ENCODE measurements around the gene SFMBT1.

GRCh38 chr3:52874160-52874701 lies 171.6 kb downstream of the SFMBT1 start:
- TF ChIP-seq USF2 (IDR thresholded peaks at IDR 0.05) (no peak), CBX8 (IDR thresholded peaks at IDR 0.05) (no peak), CTCF (IDR thresholded peaks at IDR 0.05) (no peak), BHLHE40 (IDR thresholded peaks at IDR 0.05; ENCODE audit: low read depth, low read length) (no peak), RNF2 (IDR thresholded peaks at IDR 0.05; ENCODE audit: borderline replicate concordance, low read depth) (no peak), EP300 (IDR thresholded peaks at IDR 0.05) (no peak), SREBF2 (IDR thresholded peaks at IDR 0.05) (no peak), REST (IDR thresholded peaks at IDR 0.05) (no peak), NR3C1 (IDR thresholded peaks at IDR 0.05) (no peak), JUN (IDR thresholded peaks at IDR 0.05) (no peak), MAFK (IDR thresholded peaks at IDR 0.05; ENCODE audit: partially characterized antibody) (no peak), POLR2A (IDR thresholded peaks at IDR 0.05; ENCODE audit: low read length) (no peak)
